Measurements from ENCODE around the gene SRC. TPM values are rescaled to one million over a fixed set of nuclear protein-coding genes. Genes with fewer than 3 reads are reported as not detected.

The SRC gene
- total RNA-seq, 4 donors from 2014 or later = 17.1 to 23.7 (median 17.8) TPM

DNA sequence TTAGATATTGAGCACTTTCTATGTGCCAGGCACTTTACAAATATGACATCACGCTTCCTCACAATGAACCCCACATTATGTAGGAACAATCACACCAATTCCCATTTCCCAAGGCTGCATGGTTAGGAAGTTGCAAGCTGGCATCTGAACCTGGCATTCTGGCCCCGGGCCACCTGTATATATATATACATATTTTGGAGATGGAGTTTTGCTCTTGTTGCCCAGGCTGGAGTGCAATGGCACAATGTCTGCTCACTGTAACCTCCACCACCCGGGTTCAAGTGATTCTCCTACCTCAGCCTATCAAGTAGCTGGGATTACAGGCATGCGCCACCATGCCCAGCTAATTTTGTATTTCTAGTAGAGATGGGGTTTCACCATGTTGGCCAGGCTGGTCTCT is 30.4 kb downstream of the SRC start:
- no peak overlapping the region for H3K27ac ChIP-seq
- 94% methylated on average over 4 of the region's 4 CpGs for WGBS, 2 donors
- no peak for DNase-seq
- H3K4me1 ChIP-seq = no peaks in the 10 kb centered on the region
- no peaks in the 10 kb centered on the region for H3K9me3 ChIP-seq
- no peaks in the 10 kb centered on the region for H3K27me3 ChIP-seq
- no peak overlapping the region for H3K4me3 ChIP-seq (replicated peaks in 1 of 3)
- no peaks in the 10 kb centered on the region for H3K36me3 ChIP-seq
- TF ChIP-seq CTCF (IDR thresholded peaks at IDR 0.05) (no peak), POLR2A (IDR thresholded peaks at IDR 0.05) (no peak)
- intact Hi-C loops (cut with DNase I) = no loop called here

- no peaks in the 10 kb centered on the region for H3K36me3 ChIP-seq
- WGBS, 2 donors = 94 to 97% methylated on average over 6 of the region's 6 CpGs
- H3K4me3 ChIP-seq (replicated peaks in 1 of 3) = no peak overlapping the region
- H3K27me3 ChIP-seq = no peaks in the 10 kb centered on the region
- intact Hi-C loops (cut with DNase I) = no loop called here
- no peaks in the 10 kb centered on the region for H3K4me1 ChIP-seq
- DNase-seq = no peak
- no peak for TF ChIP-seq POLR2A (IDR thresholded peaks at IDR 0.05)
- TF ChIP-seq CTCF (IDR thresholded peaks at IDR 0.05) = no peak
- H3K27ac ChIP-seq = no peak overlapping the region
- H3K9me3 ChIP-seq = no peaks in the 10 kb centered on the region
These were observed 30.9 kb downstream of the SRC start for GRCh38 chr20:37376791-37377190.

DNA sequence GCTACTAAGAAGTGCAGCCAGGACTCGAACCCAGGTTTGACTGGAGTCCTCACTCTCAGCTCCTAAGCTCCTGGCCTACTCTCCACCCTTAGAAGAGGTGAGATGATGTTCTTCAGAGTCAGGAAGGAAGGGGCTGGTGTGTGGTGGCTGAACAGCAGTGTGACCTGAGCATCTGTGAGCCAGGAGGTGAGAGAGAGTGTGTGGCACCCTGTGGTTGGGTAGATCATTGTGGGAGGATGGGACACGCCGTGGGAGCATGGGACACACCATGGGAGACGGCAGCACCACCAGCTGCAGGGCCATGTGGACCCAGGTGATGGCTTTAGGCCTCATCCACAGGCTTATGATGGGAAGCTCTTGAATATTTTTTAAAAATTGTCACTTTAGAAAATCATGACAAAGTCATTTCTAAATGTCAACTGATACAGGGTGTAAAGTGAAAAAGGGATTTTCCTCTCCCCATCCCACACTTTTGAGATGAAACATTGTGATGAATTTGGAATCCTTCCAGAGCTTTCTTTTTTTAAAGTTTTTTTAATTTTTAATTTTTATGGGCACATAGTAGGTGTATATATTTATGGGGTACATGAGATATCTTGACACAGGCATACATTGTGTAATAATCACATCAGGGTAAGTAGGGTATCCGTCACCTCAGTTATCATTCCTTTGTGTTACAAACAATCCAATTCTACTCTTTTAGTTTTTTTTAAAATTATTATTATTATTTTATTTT is 31.6 kb downstream of the SRC start:
- Histone ChIP-seq H3K4me3 (replicated peaks in 1 of 3) (no peak overlapping the region), H3K27ac (no peak overlapping the region), H3K27me3 (no peaks in the 10 kb centered on the region), H3K4me1 (no peaks in the 10 kb centered on the region), H3K36me3 (no peaks in the 10 kb centered on the region), H3K9me3 (no peaks in the 10 kb centered on the region)
- intact Hi-C loops (cut with DNase I) = no loop called here
- no peak for TF ChIP-seq CTCF (IDR thresholded peaks at IDR 0.05)
- no peak for TF ChIP-seq POLR2A (IDR thresholded peaks at IDR 0.05)
- no peak for DNase-seq
- WGBS, 2 donors = 90 to 93% methylated on average over 5 of the region's 5 CpGs

GRCh38 chr20:37378420-37378784 is 32.5 kb downstream of the SRC start:
- Histone ChIP-seq H3K9me3 (no peaks in the 10 kb centered on the region), H3K27me3 (no peaks in the 10 kb centered on the region), H3K4me1 (no peaks in the 10 kb centered on the region), H3K27ac (no peak overlapping the region), H3K36me3 (no peaks in the 10 kb centered on the region), H3K4me3 (replicated peaks in 1 of 3) (no peak overlapping the region)
- no peak for TF ChIP-seq POLR2A (IDR thresholded peaks at IDR 0.05)
- no peak for TF ChIP-seq CTCF (IDR thresholded peaks at IDR 0.05)
- no peak for DNase-seq
- intact Hi-C loops (cut with DNase I) = no loop called here
- WGBS, 2 donors = 93 to 98% methylated on average over 5 to 6 of the region's 6 CpGs

DNA sequence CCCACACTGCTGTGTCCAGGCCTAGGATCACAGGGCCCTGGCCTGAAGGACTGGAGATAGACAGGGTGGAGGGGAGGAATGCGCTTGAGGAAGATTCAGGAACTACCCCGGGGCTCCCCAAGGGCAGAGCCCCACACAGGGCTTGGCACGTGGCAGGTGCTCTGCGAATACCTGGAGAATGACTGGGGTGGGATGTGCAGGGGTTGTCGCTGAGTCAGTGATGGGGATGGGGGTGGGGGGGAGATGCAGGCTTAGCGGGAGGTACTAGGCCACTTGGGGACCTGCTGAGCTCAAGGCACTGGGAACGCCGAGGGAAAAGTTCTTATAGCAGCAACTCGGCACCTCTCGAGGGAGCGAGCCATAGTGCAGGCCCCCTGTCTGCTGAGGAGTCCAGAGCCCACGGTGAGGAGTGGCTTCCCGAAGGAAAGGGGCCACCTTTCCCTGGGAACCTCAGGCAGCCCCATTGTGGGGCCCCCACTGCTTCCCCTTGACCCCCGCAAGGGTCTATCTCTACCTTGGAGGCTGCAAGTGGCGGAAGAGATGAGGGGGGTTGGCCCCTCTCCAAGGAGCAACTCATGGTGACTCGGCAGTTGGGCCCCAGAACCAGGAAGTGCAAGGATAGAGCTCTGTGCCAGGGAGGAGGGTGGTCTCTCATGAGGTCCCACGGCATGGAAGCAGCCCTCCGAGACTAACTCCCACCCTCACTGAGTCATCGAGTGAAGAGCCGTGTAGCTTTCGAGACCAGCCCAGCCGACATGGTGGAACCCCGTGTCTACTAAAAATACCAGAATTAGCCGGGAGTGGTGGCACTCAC is 33.1 kb downstream of the SRC start:
- Histone ChIP-seq H3K4me1 (no peaks in the 10 kb centered on the region), H3K9me3 (no peaks in the 10 kb centered on the region), H3K27me3 (no peaks in the 10 kb centered on the region), H3K4me3 (replicated peaks in 1 of 3) (no peak overlapping the region), H3K36me3 (no peaks in the 10 kb centered on the region), H3K27ac (no peak overlapping the region)
- no peak for DNase-seq
- intact Hi-C loops (cut with DNase I) = no loop called here
- no peak for TF ChIP-seq POLR2A (IDR thresholded peaks at IDR 0.05)
- no peak for TF ChIP-seq CTCF (IDR thresholded peaks at IDR 0.05)
- 79 to 80% methylated on average over 20 to 23 of the region's 24 CpGs for WGBS, 2 donors

All from thyroid gland (tissue), 4 donors.